IMR-90 (cell line): ENCODE data around the gene ABO. TPM values are rescaled to one million over a fixed set of nuclear protein-coding genes. Genes with fewer than 3 reads are reported as not detected.

Source experiments
- ATAC-seq: fragments of 200-7000 bp; cut with Tn5 transposase; 2 replicates; pipeline ENCODE4 v1.9.1; 2020; ENCODE audit warnings: low read depth, mild to moderate bottlenecking, moderate library complexity
- BruUV-seq: library from RNA; stranded (reverse); fragments of 400-500 nt; replicated peaks from 2 replicates; lab custom pipeline; 2021; lab: Mats Ljungman, UMichigan
- CTCF ChIA-PET: fragments of 300-600 bp; formaldehyde crosslinking; extraction: SDS; loops from one replicate; lab custom pipeline; 2021; ENCODE audit warnings: antibody characterized with exemption; lab: Yijun Ruan, JAX
- POLR2A ChIA-PET: fragments of 300-600 bp; sonication (Branson Sonifier 250); formaldehyde crosslinking; loops from one replicate; lab custom pipeline; 2022; ENCODE audit warnings: antibody characterized with exemption; ENCODE audit not compliant: unreplicated experiment; lab: Charles Lee
- DNase-seq: peaks from one replicate; pipeline ENCODE4 v3.0.0; 2013
- H2AFZ ChIP-seq: replicated peaks from 2 replicates; pipeline ENCODE3; 2013; ENCODE audit warnings: low read length, mild to moderate bottlenecking; ENCODE audit not compliant: poor library complexity
- H2AK5ac ChIP-seq: 2 replicates; pipeline ENCODE4 v1.6.1; 2013; ENCODE audit warnings: low read depth, low read length, inconsistent platforms
- H2AK9ac ChIP-seq: replicated peaks from 2 replicates; pipeline ENCODE3; 2013; ENCODE audit warnings: mild to moderate bottlenecking, low read depth, low read length, moderate library complexity; ENCODE audit not compliant: poor library complexity
- H2BK120ac ChIP-seq: 2 replicates; pipeline ENCODE4 v1.6.1; 2013; ENCODE audit warnings: low read depth, low read length, inconsistent platforms
- H2BK15ac ChIP-seq: 3 replicates; pipeline ENCODE4 v1.6.1; 2013; ENCODE audit warnings: low read depth, low read length, inconsistent platforms
- H2BK20ac ChIP-seq: 2 replicates; pipeline ENCODE4 v1.6.1; 2013; ENCODE audit warnings: low read depth, mild to moderate bottlenecking, inconsistent platforms, low read length, moderate library complexity
- H2BK5ac ChIP-seq: 2 replicates; pipeline ENCODE4 v1.6.1; 2013; ENCODE audit warnings: mild to moderate bottlenecking, low read depth, low read length, inconsistent platforms; ENCODE audit not compliant: poor library complexity, severe bottlenecking
- H3K14ac ChIP-seq: replicated peaks from 2 replicates; pipeline ENCODE4 v1.6.1; 2013; ENCODE audit warnings: low read depth, low read length, inconsistent platforms
- H3K18ac ChIP-seq: 2 replicates; pipeline ENCODE4 v1.6.1; 2013; ENCODE audit warnings: low read depth, low read length, control low read depth
- H3K23ac ChIP-seq: 2 replicates; pipeline ENCODE4 v1.6.1; 2013; ENCODE audit warnings: low read depth, low read length, inconsistent platforms
- H3K27ac ChIP-seq: 2 replicates; pipeline ENCODE4 v1.5.1; 2013; ENCODE audit warnings: mild to moderate bottlenecking, control low read depth, low read length; ENCODE audit not compliant: insufficient read depth
- H3K27me3 ChIP-seq: 2 replicates; pipeline ENCODE4 v1.6.1; 2013; ENCODE audit warnings: low read length; ENCODE audit not compliant: control insufficient read depth, insufficient read depth
- H3K36me3 ChIP-seq: 2 replicates; pipeline ENCODE4 v1.6.1; 2013; ENCODE audit warnings: low read length, mixed read lengths; ENCODE audit not compliant: control insufficient read depth, insufficient read depth
- H3K4ac ChIP-seq: 2 replicates; pipeline ENCODE4 v1.6.1; 2013; ENCODE audit warnings: low read depth, low read length, inconsistent platforms
- H3K4me1 ChIP-seq: 2 replicates; pipeline ENCODE4 v1.6.1; 2013; ENCODE audit warnings: low read length, mixed read lengths; ENCODE audit not compliant: control insufficient read depth, insufficient read depth
- H3K4me2 ChIP-seq: 2 replicates; pipeline ENCODE4 v1.6.1; 2013; ENCODE audit warnings: low read depth, mild to moderate bottlenecking, control low read depth, low read length, moderate library complexity
- H3K4me3 ChIP-seq: 2 replicates; pipeline ENCODE4 v1.5.1; 2013; ENCODE audit warnings: low read depth, mild to moderate bottlenecking, control low read depth, low read length, moderate library complexity; ENCODE audit not compliant: insufficient read depth
- H3K56ac ChIP-seq: 2 replicates; pipeline ENCODE4 v1.6.1; 2013; ENCODE audit warnings: low read length, inconsistent platforms; ENCODE audit not compliant: insufficient read depth; ENCODE audit errors: extremely low read depth
- H3K79me1 ChIP-seq, 2 experiments: 2 replicates each; pipeline ENCODE4 v1.6.1; 2013; ENCODE audit warnings: low read length in 2 of 2, inconsistent platforms in 1 of 2, low read depth in 1 of 2
- H3K9ac ChIP-seq: 2 replicates; pipeline ENCODE4 v1.6.1; 2013; ENCODE audit warnings: low read depth, low read length, control low read depth
- H3K9me1 ChIP-seq: 2 replicates; pipeline ENCODE4 v1.6.1; 2013; ENCODE audit warnings: low read length, inconsistent platforms; ENCODE audit not compliant: insufficient read depth
- H3K9me3 ChIP-seq: 2 replicates; pipeline ENCODE4 v1.6.1; 2013; ENCODE audit warnings: low read length; ENCODE audit not compliant: control insufficient read depth, insufficient read depth
- H4K20me1 ChIP-seq: 2 replicates; pipeline ENCODE4 v1.6.1; 2013; ENCODE audit warnings: low read length, inconsistent platforms; ENCODE audit not compliant: insufficient read depth
- H4K5ac ChIP-seq: 2 replicates; pipeline ENCODE4 v1.6.1; 2013; ENCODE audit warnings: mild to moderate bottlenecking, low read depth, low read length, control low read depth
- H4K8ac ChIP-seq, 2 experiments: 2 replicates each; pipeline ENCODE4 v1.6.1; 2013; ENCODE audit warnings: low read depth in 2 of 2, low read length in 2 of 2, control low read depth in 1 of 2, inconsistent platforms in 1 of 2
- H4K91ac ChIP-seq: 2 replicates; pipeline ENCODE4 v1.6.1; 2013; ENCODE audit warnings: low read depth, low read length, inconsistent platforms; ENCODE audit not compliant: insufficient read depth
- BHLHE40 ChIP-seq: fragments of 150-350 bp; IDR thresholded peaks from 2 replicates; pipeline ENCODE4 v1.6.1; 2016; ENCODE audit warnings: mild to moderate bottlenecking, low read depth, low read length
- CEBPB ChIP-seq: IDR thresholded peaks from 2 replicates; pipeline ENCODE4 v1.6.1; 2012; ENCODE audit warnings: low read depth, low read length, improper control_type of control experiment
- CHD1 ChIP-seq: IDR thresholded peaks from 2 replicates; pipeline ENCODE4 v1.6.1; 2012; ENCODE audit warnings: low read depth, low read length, improper control_type of control experiment
- CTCF ChIP-seq: conservative IDR thresholded peaks from 2 replicates; pipeline ENCODE4 v1.5.1; 2012; ENCODE audit warnings: mild to moderate bottlenecking, low read depth, low read length, improper control_type of control experiment
- ELK1 ChIP-seq: fragments of 150-350 bp; IDR thresholded peaks from 2 replicates; pipeline ENCODE4 v1.6.1; 2016; ENCODE audit warnings: low read depth, mild to moderate bottlenecking, low read length, moderate library complexity, borderline replicate concordance
- FOS ChIP-seq: fragments of 150-350 bp; IDR thresholded peaks from 2 replicates; pipeline ENCODE4 v1.6.1; 2016; ENCODE audit warnings: low read depth, low read length
- MAFK ChIP-seq: IDR thresholded peaks from 2 replicates; pipeline ENCODE4 v1.6.1; 2012; ENCODE audit warnings: low read depth, low read length, improper control_type of control experiment
- MAZ ChIP-seq: IDR thresholded peaks from 2 replicates; pipeline ENCODE4 v1.6.1; 2012; ENCODE audit warnings: low read depth, mild to moderate bottlenecking, low read length, improper control_type of control experiment, moderate library complexity, borderline replicate concordance
- NFE2L2 ChIP-seq: fragments of 150-350 bp; IDR thresholded peaks from 2 replicates; pipeline ENCODE4 v1.6.1; 2016; ENCODE audit warnings: low read depth, mild to moderate bottlenecking, low read length
- POLR2A ChIP-seq: IDR thresholded peaks from 2 replicates; pipeline ENCODE4 v1.6.1; 2012; ENCODE audit warnings: mild to moderate bottlenecking, low read depth, low read length
- RAD21 ChIP-seq: IDR thresholded peaks from 2 replicates; pipeline ENCODE4 v1.6.1; 2012; ENCODE audit warnings: low read length, improper control_type of control experiment
- RCOR1 ChIP-seq: IDR thresholded peaks from 2 replicates; pipeline ENCODE4 v1.6.1; 2012; ENCODE audit warnings: mild to moderate bottlenecking, low read length, improper control_type of control experiment; ENCODE audit not compliant: insufficient replicate concordance
- RFX5 ChIP-seq: IDR thresholded peaks from 2 replicates; pipeline ENCODE4 v1.8.0; 2012; ENCODE audit warnings: low read depth, mild to moderate bottlenecking, low read length, moderate library complexity
- SMC3 ChIP-seq: fragments of 150-350 bp; IDR thresholded peaks from 2 replicates; pipeline ENCODE4 v1.6.1; 2016; ENCODE audit warnings: low read depth, mild to moderate bottlenecking, antibody characterized with exemption, low read length, moderate library complexity
- USF2 ChIP-seq: fragments of 150-350 bp; IDR thresholded peaks from 2 replicates; pipeline ENCODE4 v1.6.1; 2017; ENCODE audit warnings: mild to moderate bottlenecking, antibody characterized with exemption, low read length, low read depth
- WGBS, 2 experiments: methylation state at CpG; one replicate each; pipeline versions ENCODE4 v1.1.5 to v1.1.7; 2013; ENCODE audit warnings: missing lambda C conversion rate in 2 of 2; ENCODE audit not compliant: insufficient read length in 1 of 2; ENCODE audit errors: extremely low coverage in 2 of 2; 5-methylcytosine and 5-hydroxymethylcytosine counted together
- dilution Hi-C: fragments of 300-500 bp; cut with HindIII; formaldehyde crosslinking; loops from one replicate; pipeline ENCODE4 v1.14.3; 2018; ENCODE audit warnings: low sequenced_read_pairs; ENCODE audit not compliant: unreplicated experiment
- in situ Hi-C: fragments of 300-500 bp; cut with MboI; formaldehyde crosslinking; loops from 3 replicates; pipeline ENCODE4 v1.14.3; 2019; ENCODE audit warnings: low sequenced_read_pairs, inconsistent platforms, mixed read lengths
- intact Hi-C: fragments of 100-400 bp; cut with micrococcal nuclease; formaldehyde crosslinking; loops from 2 replicates; pipeline ENCODE4 v1.10.0; 2022
- polyA plus RNA-seq, 3 experiments: library from polyadenylated mRNA; depleted of rRNA; stranded (reverse); fragments of >200 nt; gene quantifications; 2 replicates each; pipeline ENCODE4 v1.2.3, GENCODE V29; 2012; ENCODE audit warnings: low replicate concordance in 1 of 3
- total RNA-seq: library from RNA; depleted of rRNA; stranded (reverse); fragments of >200 nt; gene quantifications from 2 replicates; pipeline ENCODE4 v1.2.3, GENCODE V29; 2012

Gene ABO
- total and polyA plus RNA-seq, 2 of the 4 experiments (the other 2 are of a cell fraction), result not detected

DNA sequence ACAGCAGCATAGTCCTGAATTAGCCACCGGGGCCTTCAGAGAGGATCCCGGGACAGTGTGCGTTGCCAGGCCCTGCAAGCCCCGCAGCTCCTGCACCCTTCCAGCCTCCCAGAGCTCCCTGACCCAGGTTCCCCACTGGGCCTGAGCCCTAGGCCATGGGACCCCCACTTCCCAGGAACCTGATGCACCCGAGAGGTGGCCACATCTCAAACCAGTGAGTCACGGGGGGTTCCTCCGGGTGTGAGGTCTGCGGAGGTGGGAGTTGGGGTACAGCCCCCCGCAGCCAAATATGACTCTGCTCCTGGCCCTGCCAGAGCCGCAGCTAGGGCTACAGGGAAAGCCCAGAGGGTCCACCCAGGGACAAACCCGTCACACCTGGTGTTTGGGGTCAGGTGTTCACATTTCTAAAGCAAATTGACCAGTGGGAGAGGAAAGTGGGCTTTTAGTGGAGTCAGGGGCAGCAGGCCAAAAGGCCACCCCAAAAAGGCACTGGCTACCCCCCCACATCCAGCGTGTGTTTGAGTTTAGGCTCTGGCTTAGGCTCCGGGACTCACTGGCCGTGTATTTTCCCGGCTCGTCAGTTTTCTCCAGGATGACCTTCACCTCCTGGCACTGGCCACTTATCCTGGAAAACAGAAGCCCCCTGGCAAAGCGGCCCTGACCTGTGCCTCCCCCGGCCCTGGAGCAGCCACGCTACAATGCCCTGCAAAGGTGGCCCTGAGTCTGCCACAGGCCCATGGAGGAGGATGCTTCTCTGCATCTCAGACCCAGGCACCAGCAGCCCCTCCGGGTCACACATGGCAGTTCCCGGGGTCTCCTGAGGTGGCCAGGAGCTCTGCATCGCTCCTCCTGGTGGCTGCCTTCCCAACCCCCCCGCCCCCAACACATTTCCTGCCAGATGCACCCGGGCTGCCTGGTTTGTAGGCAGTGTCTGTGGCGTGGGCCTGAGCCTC is 48.5 kb downstream of the ABO start:
- dilution Hi-C loops, result no loop called here
- no peak overlapping the region for H3K27ac ChIP-seq
- no peak overlapping the region for H2BK15ac ChIP-seq
- no peak overlapping the region for H2BK120ac ChIP-seq
- H3K56ac ChIP-seq, result no peak overlapping the region
- no peak overlapping the region for H3K14ac ChIP-seq
- no peak overlapping the region for H3K9ac ChIP-seq
- no peak overlapping the region for H3K23ac ChIP-seq
- in situ Hi-C loops, result no loop called here
- ATAC-seq, result no peak
- H2BK5ac ChIP-seq, result no peak overlapping the region
- no peak overlapping the region for H4K91ac ChIP-seq
- DNase-seq, result no peak
- H2AK5ac ChIP-seq, result no peak overlapping the region
- H4K20me1 ChIP-seq, result no peaks in the 10 kb centered on the region
- no peak overlapping the region for H3K4ac ChIP-seq
- H3K4me3 ChIP-seq, result no peak overlapping the region
- no peak overlapping the region for H3K4me2 ChIP-seq
- POLR2A ChIA-PET, result no interaction called here
- no peak overlapping the region for H4K5ac ChIP-seq
- no peaks in the 10 kb centered on the region for H3K4me1 ChIP-seq
- 81% methylated on average over 7 of the region's 25 CpGs; no CpG with 5 or more reads in 1 of the 2 experiments for WGBS, 2 experiments
- CTCF ChIA-PET, result no interaction called here
- H2AK9ac ChIP-seq, result no peak overlapping the region
- H2AFZ ChIP-seq, result no peak overlapping the region
- peaks cover 8% of the 10 kb centered on the region for H3K27me3 ChIP-seq
- H2BK20ac ChIP-seq, result no peak overlapping the region
- no peaks in the 10 kb centered on the region for H3K9me1 ChIP-seq
- no peaks in the 10 kb centered on the region for H3K79me1 ChIP-seq
- BruUV-seq, result no TSS peak
- no peak overlapping the region for H3K18ac ChIP-seq
- no peaks in the 10 kb centered on the region for H3K9me3 ChIP-seq
- H3K36me3 ChIP-seq, result no peaks in the 10 kb centered on the region
- no peak overlapping the region for H4K8ac ChIP-seq
- intact Hi-C loops, result no loop called here
- TF ChIP-seq POLR2A, result no peak
- no peak for TF ChIP-seq NFE2L2
- no peak for TF ChIP-seq RCOR1
- no peak for TF ChIP-seq CHD1
- no peak for TF ChIP-seq USF2
- no peak for TF ChIP-seq BHLHE40
- TF ChIP-seq RFX5, result no peak
- TF ChIP-seq CEBPB, result no peak
- no peak for TF ChIP-seq RAD21
- no peak for TF ChIP-seq SMC3
- no peak for TF ChIP-seq MAFK
- no peak for TF ChIP-seq FOS
- TF ChIP-seq ELK1, result no peak
- no peak for TF ChIP-seq CTCF
- TF ChIP-seq MAZ, result no peak
